Mesendoderm (in vitro differentiated cells): ENCODE measurements around the gene EMID1.

Source experiments
- DNase-seq: peaks from one replicate; pipeline ENCODE4 v3.0.0; 2013
- H2AK5ac ChIP-seq: 2 replicates; pipeline ENCODE4 v1.6.1; 2013; ENCODE audit warnings: low read length, inconsistent platforms
- H2BK120ac ChIP-seq: 2 replicates; pipeline ENCODE4 v1.6.1; 2013; ENCODE audit warnings: low read depth, mild to moderate bottlenecking, low read length, moderate library complexity, mixed read lengths
- H2BK15ac ChIP-seq: replicated peaks from 2 replicates; pipeline ENCODE4 v1.6.1; 2013; ENCODE audit warnings: low read depth, mild to moderate bottlenecking, moderate library complexity
- H2BK5ac ChIP-seq: 2 replicates; pipeline ENCODE4 v1.6.1; 2013; ENCODE audit warnings: low read length, inconsistent platforms
- H3K18ac ChIP-seq: 2 replicates; pipeline ENCODE4 v1.6.1; 2013; ENCODE audit warnings: mild to moderate bottlenecking, low read length, mixed read lengths
- H3K23ac ChIP-seq: one replicate; pipeline ENCODE4 v1.6.1; 2013; ENCODE audit warnings: low read length
- H3K27ac ChIP-seq: 2 replicates; pipeline ENCODE4 v1.5.1; 2013; ENCODE audit warnings: low read depth, mild to moderate bottlenecking, inconsistent platforms, low read length, moderate library complexity
- H3K27me3 ChIP-seq: 2 replicates; pipeline ENCODE4 v1.6.1; 2013; ENCODE audit warnings: low read length, control low read depth, mild to moderate bottlenecking, inconsistent platforms; ENCODE audit not compliant: insufficient read depth, poor library complexity
- H3K36me3 ChIP-seq: 2 replicates; pipeline ENCODE4 v1.6.1; 2013; ENCODE audit warnings: low read length, inconsistent platforms; ENCODE audit not compliant: control insufficient read depth, insufficient read depth
- H3K4ac ChIP-seq: one replicate; pipeline ENCODE4 v1.6.1; 2013; ENCODE audit warnings: low read depth, mild to moderate bottlenecking, low read length, moderate library complexity
- H3K4me1 ChIP-seq: 2 replicates; pipeline ENCODE4 v1.6.1; 2013; ENCODE audit warnings: low read depth, low read length, inconsistent platforms; ENCODE audit not compliant: control insufficient read depth
- H3K4me2 ChIP-seq: 2 replicates; pipeline ENCODE4 v1.6.1; 2013; ENCODE audit warnings: low read length
- H3K4me3 ChIP-seq: 2 replicates; pipeline ENCODE4 v1.5.1; 2013; ENCODE audit warnings: mild to moderate bottlenecking, low read length
- H3K56ac ChIP-seq: one replicate; pipeline ENCODE4 v1.6.1; 2013; ENCODE audit warnings: low read length
- H3K79me1 ChIP-seq: 2 replicates; pipeline ENCODE4 v1.6.1; 2013; ENCODE audit warnings: low read length, inconsistent platforms
- H3K79me2 ChIP-seq: 2 replicates; pipeline ENCODE4 v1.6.1; 2013; ENCODE audit warnings: mild to moderate bottlenecking, low read length; ENCODE audit not compliant: control insufficient read depth, insufficient read depth
- H3K9ac ChIP-seq: 2 replicates; pipeline ENCODE4 v1.6.1; 2013; ENCODE audit warnings: low read length, inconsistent platforms
- H4K5ac ChIP-seq: one replicate; pipeline ENCODE4 v1.6.1; 2013; ENCODE audit warnings: low read length
- H4K8ac ChIP-seq: one replicate; pipeline ENCODE4 v1.6.1; 2013; ENCODE audit warnings: low read depth, mild to moderate bottlenecking, control low read depth, low read length, moderate library complexity
- WGBS: extraction: QIAGEN DNeasy Blood & Tissue Kit; methylation state at CpG from one replicate; pipeline ENCODE4 v1.1.7; 2013; ENCODE audit warnings: low lambda C conversion rate, missing lambda C conversion rate; ENCODE audit not compliant: insufficient coverage; ENCODE audit errors: extremely low coverage; 5-methylcytosine and 5-hydroxymethylcytosine counted together

The EMID1 gene

DNA sequence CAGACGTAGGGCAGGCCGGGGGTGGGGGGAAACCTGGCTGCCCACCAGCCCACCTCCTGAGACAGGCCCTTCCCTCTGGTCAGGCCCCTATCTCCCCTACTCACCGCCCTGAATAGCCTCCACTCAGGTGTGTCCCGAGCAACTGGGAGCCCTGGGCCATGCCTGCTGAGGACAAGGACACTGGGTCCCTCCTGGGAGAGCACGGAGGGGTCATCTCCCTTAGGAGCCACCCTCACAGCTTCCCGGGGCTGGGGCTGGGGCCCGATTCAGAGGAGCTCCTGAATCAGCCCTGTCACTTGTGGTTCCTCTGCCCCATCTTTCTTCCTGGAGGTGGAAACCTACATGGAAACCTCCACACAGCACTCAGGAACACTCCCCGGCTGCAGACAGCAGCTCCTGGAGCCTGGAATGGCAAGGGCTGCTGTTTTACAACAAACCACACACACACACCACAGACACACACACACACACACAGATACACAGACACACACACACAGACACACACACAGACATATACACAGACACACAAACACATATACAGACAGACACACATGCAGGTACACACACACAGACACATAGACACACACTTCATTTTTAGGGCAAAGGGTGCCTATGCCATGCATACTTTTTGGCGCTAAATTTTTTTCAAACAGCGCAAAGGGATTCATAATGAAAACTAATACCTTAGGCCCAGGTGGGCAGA, 9.6 kb upstream of the EMID1 start:
- Histone ChIP-seq H4K5ac (no peak overlapping the region), H2BK15ac (no peak overlapping the region), H4K8ac (no peak overlapping the region), H3K4me2 (no peak overlapping the region), H3K9ac (no peak overlapping the region), H3K18ac (no peak overlapping the region), H2AK5ac (no peak overlapping the region), H3K79me2 (no peaks in the 10 kb centered on the region), H3K27me3 (no peaks in the 10 kb centered on the region), H3K36me3 (no peaks in the 10 kb centered on the region), H2BK120ac (no peak overlapping the region), H3K79me1 (no peaks in the 10 kb centered on the region), H3K27ac (no peak overlapping the region), H3K4me3 (no peak overlapping the region), H3K23ac (no peak overlapping the region), H2BK5ac (no peak overlapping the region), H3K4me1 (no peaks in the 10 kb centered on the region), H3K56ac (peak overlapping the region; percentile 7), H3K4ac (no peak overlapping the region)
- no peak for DNase-seq
- WGBS: no CpG with 5 or more reads among the region's 10 CpGs

DNA sequence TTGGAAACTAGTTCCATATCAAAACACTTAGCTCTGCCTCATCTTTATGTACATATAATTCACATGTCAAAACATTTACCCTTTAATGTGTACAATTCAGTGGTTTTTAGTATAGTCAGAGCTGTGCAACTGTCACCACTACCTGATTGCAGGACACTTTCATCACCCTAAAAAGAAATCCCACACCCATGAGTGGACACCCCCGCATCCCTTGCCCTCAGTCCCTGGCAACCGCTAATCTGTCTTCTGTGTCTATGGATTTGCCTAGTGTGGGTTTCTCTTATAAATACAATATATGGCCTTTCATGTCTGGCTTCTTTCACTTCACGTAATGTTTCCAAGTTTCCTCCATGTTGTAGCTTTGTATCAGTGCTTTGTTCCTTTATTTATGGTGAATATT, 8.6 kb upstream of the EMID1 start:
- Histone ChIP-seq H3K27me3 (no peaks in the 10 kb centered on the region), H3K4me2 (no peak overlapping the region), H2BK120ac (no peak overlapping the region), H3K56ac (no peak overlapping the region), H3K4ac (no peak overlapping the region), H4K5ac (no peak overlapping the region), H3K27ac (no peak overlapping the region), H3K4me3 (no peak overlapping the region), H3K79me2 (no peaks in the 10 kb centered on the region), H2AK5ac (no peak overlapping the region), H3K4me1 (no peaks in the 10 kb centered on the region), H2BK5ac (no peak overlapping the region), H4K8ac (no peak overlapping the region), H3K79me1 (no peaks in the 10 kb centered on the region), H3K23ac (no peak overlapping the region), H2BK15ac (no peak overlapping the region), H3K36me3 (no peaks in the 10 kb centered on the region), H3K9ac (no peak overlapping the region), H3K18ac (no peak overlapping the region)
- WGBS: no CpG with 5 or more reads among the region's 3 CpGs
- DNase-seq: no peak

DNA sequence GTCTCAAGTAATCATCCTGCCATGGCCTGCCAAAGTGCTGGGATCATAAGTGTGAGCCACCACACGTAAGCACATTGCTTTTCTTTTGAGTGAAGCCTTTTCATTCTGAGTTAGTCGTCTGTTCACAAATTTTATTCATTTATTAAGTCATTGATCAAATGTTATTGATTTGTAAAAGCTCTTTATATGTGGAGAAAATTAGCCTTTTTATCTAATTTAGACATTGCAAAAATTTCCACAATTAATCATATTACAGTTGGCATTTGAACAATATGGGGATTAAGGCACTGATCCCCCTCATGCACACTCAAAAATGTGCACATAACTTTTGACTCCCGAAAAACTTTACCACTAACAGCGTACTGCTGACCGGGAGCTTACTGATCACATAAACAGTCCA, 7.5 kb upstream of the EMID1 start:
- no peak overlapping the region for H2BK120ac ChIP-seq
- no peak overlapping the region for H3K9ac ChIP-seq
- no peaks in the 10 kb centered on the region for H3K4me1 ChIP-seq
- H3K79me1 ChIP-seq: no peaks in the 10 kb centered on the region
- no peak overlapping the region for H3K56ac ChIP-seq
- no peak overlapping the region for H4K8ac ChIP-seq
- H3K4me2 ChIP-seq: no peak overlapping the region
- H4K5ac ChIP-seq: no peak overlapping the region
- no peak overlapping the region for H3K4me3 ChIP-seq
- no peak overlapping the region for H3K18ac ChIP-seq
- no peaks in the 10 kb centered on the region for H3K79me2 ChIP-seq
- H2BK15ac ChIP-seq: no peak overlapping the region
- no peak overlapping the region for H2BK5ac ChIP-seq
- H3K4ac ChIP-seq: no peak overlapping the region
- WGBS: no CpG with 5 or more reads among the region's 5 CpGs
- H3K27me3 ChIP-seq: no peaks in the 10 kb centered on the region
- no peaks in the 10 kb centered on the region for H3K36me3 ChIP-seq
- H2AK5ac ChIP-seq: no peak overlapping the region
- no peak overlapping the region for H3K23ac ChIP-seq
- no peak overlapping the region for H3K27ac ChIP-seq
- DNase-seq: no peak

DNA sequence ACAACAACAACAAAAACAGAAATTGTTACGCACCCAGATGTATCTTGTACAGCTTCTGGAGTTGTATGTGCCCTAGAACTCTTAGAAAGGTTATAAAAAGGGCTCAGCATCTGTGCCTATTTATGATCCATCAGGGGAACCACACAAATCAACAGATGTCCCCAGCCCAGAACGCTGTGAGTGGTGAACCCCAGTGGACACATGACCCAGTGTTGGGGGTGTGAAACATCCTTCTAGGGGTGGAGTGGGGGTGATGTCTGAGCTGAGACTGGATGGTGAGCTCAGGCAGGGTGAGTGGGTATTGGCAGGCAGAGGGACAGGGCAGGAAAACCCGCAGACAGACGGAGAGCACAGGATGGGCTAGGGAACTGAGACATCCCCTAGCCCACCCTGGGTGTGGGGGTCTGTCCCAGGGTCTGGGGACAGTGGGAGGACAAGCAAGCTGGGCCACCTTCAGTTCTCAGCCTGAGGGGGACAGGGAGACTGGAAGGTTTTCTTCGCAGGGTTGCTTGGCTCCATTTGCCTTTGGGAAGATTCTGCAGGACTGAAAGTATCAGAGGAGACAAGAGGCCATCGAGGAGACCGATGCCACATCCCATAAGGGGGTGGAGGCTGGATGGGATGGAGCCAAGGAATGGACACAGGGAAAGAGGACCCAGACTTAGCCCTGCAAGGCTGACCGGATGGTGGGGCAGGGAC, 5.8 kb upstream of the EMID1 start:
- no peak overlapping the region for H2BK5ac ChIP-seq
- no peak overlapping the region for H3K18ac ChIP-seq
- H3K4ac ChIP-seq: no peak overlapping the region
- H2AK5ac ChIP-seq: no peak overlapping the region
- no peak overlapping the region for H2BK15ac ChIP-seq
- H4K5ac ChIP-seq: no peak overlapping the region
- no peaks in the 10 kb centered on the region for H3K79me1 ChIP-seq
- no peaks in the 10 kb centered on the region for H3K4me1 ChIP-seq
- no peaks in the 10 kb centered on the region for H3K79me2 ChIP-seq
- H3K56ac ChIP-seq: no peak overlapping the region
- H3K4me2 ChIP-seq: no peak overlapping the region
- H2BK120ac ChIP-seq: no peak overlapping the region
- no peaks in the 10 kb centered on the region for H3K36me3 ChIP-seq
- DNase-seq: no peak
- WGBS: no CpG with 5 or more reads among the region's 8 CpGs
- no peak overlapping the region for H3K4me3 ChIP-seq
- H3K27me3 ChIP-seq: no peaks in the 10 kb centered on the region
- H3K27ac ChIP-seq: no peak overlapping the region
- no peak overlapping the region for H3K23ac ChIP-seq
- H3K9ac ChIP-seq: no peak overlapping the region
- H4K8ac ChIP-seq: no peak overlapping the region

DNA sequence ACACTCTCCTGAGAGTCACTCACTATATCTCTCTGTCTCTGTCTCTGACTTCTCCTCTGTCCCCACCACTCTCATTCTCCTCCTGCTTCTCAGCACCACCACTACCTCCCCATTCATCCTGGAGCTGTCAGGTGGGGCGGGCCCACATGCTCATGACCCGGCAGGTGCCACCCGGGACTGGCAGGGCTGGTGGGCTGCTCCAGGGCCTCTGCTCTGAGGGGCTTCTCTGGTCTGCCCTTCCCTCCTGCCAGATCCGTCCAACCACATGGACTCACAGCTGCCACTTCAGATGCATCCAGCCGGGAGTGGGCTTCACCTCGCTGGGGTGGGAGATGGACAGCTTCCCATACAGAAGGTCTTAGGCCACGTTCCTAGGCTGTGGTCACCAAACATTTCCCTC, 4.8 kb upstream of the EMID1 start:
- no peaks in the 10 kb centered on the region for H3K79me2 ChIP-seq
- no peak overlapping the region for H3K4ac ChIP-seq
- no peak overlapping the region for H4K5ac ChIP-seq
- H4K8ac ChIP-seq: no peak overlapping the region
- H3K79me1 ChIP-seq: no peaks in the 10 kb centered on the region
- no peak overlapping the region for H3K4me2 ChIP-seq
- H3K18ac ChIP-seq: no peak overlapping the region
- H3K56ac ChIP-seq: no peak overlapping the region
- no peak overlapping the region for H2BK5ac ChIP-seq
- H3K23ac ChIP-seq: no peak overlapping the region
- no peak overlapping the region for H3K27ac ChIP-seq
- no peak overlapping the region for H3K9ac ChIP-seq
- no peak overlapping the region for H2BK120ac ChIP-seq
- H3K27me3 ChIP-seq: no peaks in the 10 kb centered on the region
- no peaks in the 10 kb centered on the region for H3K36me3 ChIP-seq
- no CpG with 5 or more reads among the region's 7 CpGs for WGBS
- H2BK15ac ChIP-seq: no peak overlapping the region
- DNase-seq: no peak
- no peak overlapping the region for H3K4me3 ChIP-seq
- no peaks in the 10 kb centered on the region for H3K4me1 ChIP-seq
- no peak overlapping the region for H2AK5ac ChIP-seq

DNA sequence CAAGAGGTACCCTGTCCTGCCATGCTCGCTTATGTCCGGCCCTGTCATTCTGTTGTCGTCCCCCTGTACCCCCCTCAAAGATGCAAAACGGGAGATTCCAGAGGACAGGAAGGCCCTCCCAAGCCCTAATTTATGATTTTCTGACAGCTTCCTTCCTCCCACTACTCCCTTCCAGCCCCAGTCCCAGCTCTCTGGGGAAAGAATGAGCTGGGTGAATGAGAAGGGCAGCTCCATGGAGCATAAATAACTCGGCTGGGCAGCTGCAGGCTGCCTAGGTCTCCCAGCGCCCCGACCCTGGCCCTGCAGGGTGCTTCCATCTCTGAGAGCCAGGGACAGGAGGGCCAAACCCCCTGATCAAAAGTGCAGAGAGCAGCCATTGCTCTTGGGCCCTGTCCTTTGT, 3.9 kb upstream of the EMID1 start:
- Histone ChIP-seq H3K27me3 (no peaks in the 10 kb centered on the region), H2BK15ac (no peak overlapping the region), H2BK120ac (no peak overlapping the region), H3K4me2 (no peak overlapping the region), H4K5ac (no peak overlapping the region), H3K4ac (no peak overlapping the region), H3K56ac (no peak overlapping the region), H3K4me3 (no peak overlapping the region), H3K79me2 (no peaks in the 10 kb centered on the region), H3K18ac (no peak overlapping the region), H3K4me1 (no peaks in the 10 kb centered on the region), H4K8ac (no peak overlapping the region), H3K36me3 (no peaks in the 10 kb centered on the region), H2AK5ac (no peak overlapping the region), H3K79me1 (no peaks in the 10 kb centered on the region), H3K27ac (no peak overlapping the region), H3K9ac (no peak overlapping the region), H3K23ac (no peak overlapping the region), H2BK5ac (no peak overlapping the region)
- no peak for DNase-seq
- no CpG with 5 or more reads among the region's 7 CpGs for whole genome bisulfite sequencing
